HFF-Myc (cell line): Measurements from ENCODE around the gene SLC9B2.

Source experiments
- DNase-seq: peaks from one replicate; pipeline ENCODE4 v3.0.0-alpha.2; 2011; ENCODE audit warnings: low read depth; ENCODE audit errors: extremely low read depth
- H3K4me3 ChIP-seq: replicated peaks from 2 replicates; pipeline ENCODE4 v1.5.1; 2011; ENCODE audit warnings: low read depth, mild to moderate bottlenecking, control low read depth, low read length
- CTCF ChIP-seq: IDR thresholded peaks from 2 replicates; pipeline ENCODE4 v1.5.1; 2012; ENCODE audit warnings: mild to moderate bottlenecking, low read depth, low read length, control low read depth; ENCODE audit errors: missing control alignments

Gene SLC9B2

GRCh38 chr4:103067841-103068547 lies 8.6 kb downstream of the SLC9B2 start:
- H3K4me3 ChIP-seq, result no peak overlapping the region
- DNase-seq, result no peak
- no peak for TF ChIP-seq CTCF

- no peak overlapping the region for H3K4me3 ChIP-seq
- DNase-seq, result no peak
- TF ChIP-seq CTCF, result no peak
Observed at GRCh38 chr4:103060453-103061148, 16.0 kb downstream of the SLC9B2 start.

GRCh38 chr4:103054030-103054429 lies 22.5 kb downstream of the SLC9B2 start:
- H3K4me3 ChIP-seq, result no peak overlapping the region
- no peak for DNase-seq
- TF ChIP-seq CTCF, result no peak

- no peak overlapping the region for H3K4me3 ChIP-seq
- TF ChIP-seq CTCF, result no peak
- no peak for DNase-seq
Observed at GRCh38 chr4:103052779-103053178, 23.8 kb downstream of the SLC9B2 start.

GRCh38 chr4:103052145-103052544 lies 24.4 kb downstream of the SLC9B2 start:
- DNase-seq, result no peak
- H3K4me3 ChIP-seq, result no peak overlapping the region
- TF ChIP-seq CTCF, result no peak

GRCh38 chr4:103050736-103051436 lies 25.7 kb downstream of the SLC9B2 start:
- TF ChIP-seq CTCF, result no peak
- DNase-seq, result no peak
- H3K4me3 ChIP-seq, result no peak overlapping the region
